Erythroblast (primary cell): Measurements from ENCODE around the gene CYB561D1.

Experiments used
- GATA1 ChIP-seq: IDR thresholded peaks from 2 replicates; pipeline ENCODE4 v1.6.1; 2011; ENCODE audit warnings: low read depth, mild to moderate bottlenecking, control low read depth, low read length, moderate library complexity
- POLR2A ChIP-seq: IDR thresholded peaks from 2 replicates; pipeline ENCODE4 v1.6.1; 2011; ENCODE audit warnings: mild to moderate bottlenecking, low read length

DNA sequence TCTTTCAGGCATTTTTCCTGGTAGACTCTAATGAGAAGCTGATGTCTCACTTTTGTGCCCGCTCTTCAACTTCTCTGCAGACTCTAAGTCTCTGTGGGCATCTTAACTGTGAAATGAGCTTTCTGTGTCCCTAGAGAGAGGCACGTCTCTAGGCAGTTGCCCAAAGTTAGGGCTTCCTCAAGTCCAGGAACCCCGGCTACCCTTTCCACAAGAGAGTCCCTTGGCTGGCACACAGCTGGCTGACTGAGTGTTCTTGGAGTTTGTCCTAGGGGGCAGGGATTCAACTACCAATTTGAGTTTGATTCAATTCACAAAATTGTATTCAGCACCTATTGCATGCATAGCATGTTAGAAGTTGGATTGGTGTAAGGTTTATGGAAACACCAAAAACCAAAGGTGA is 47.2 kb downstream of the CYB561D1 start:
- TF ChIP-seq POLR2A (no peak), GATA1 (no peak)
